Measurements from ENCODE around the gene DYNLRB2. TPM values are rescaled to one million over a fixed set of nuclear protein-coding genes. Genes with fewer than 3 reads are reported as not detected.

The DYNLRB2 gene
- total RNA-seq, 4 donors from 2014 or later = 1.2 to 2.3 (median 1.9) TPM; not detected in 1

- WGBS, 2 donors (ENCODE audit: low coverage in 1 of 2) = 58 to 65% methylated on average over 4 to 5 of the region's 9 CpGs
- H3K9me3 ChIP-seq = peaks cover 0 to 11% (median 0%) of the 10 kb centered on the region in 3 donors
- H3K4me3 ChIP-seq = no peak overlapping the region
- H3K36me3 ChIP-seq = no peaks in the 10 kb centered on the region
- H3K4me1 ChIP-seq = no peaks in the 10 kb centered on the region
- no peak for TF ChIP-seq CTCF (IDR thresholded peaks at IDR 0.05)
- no peak for TF ChIP-seq EP300 (IDR thresholded peaks at IDR 0.05)
- H3K27me3 ChIP-seq = peaks cover 42% of the 10 kb centered on the region
- no peak for ATAC-seq
- no peak overlapping the region for H3K27ac ChIP-seq
These were observed 28.8 kb downstream of the DYNLRB2 start for GRCh38 chr16:80569440-80570105.

- Histone ChIP-seq H3K27ac (no peak overlapping the region), H3K9me3 (peaks cover 0 to 11% (median 0%) of the 10 kb centered on the region in 3 donors), H3K4me1 (no peaks in the 10 kb centered on the region), H3K27me3 (peaks cover 42% of the 10 kb centered on the region), H3K36me3 (no peaks in the 10 kb centered on the region), H3K4me3 (no peak overlapping the region)
- ATAC-seq = no peak
- WGBS, 2 donors (ENCODE audit: low coverage in 1 of 2) = 41 to 68% methylated on average over 5 to 6 of the region's 6 CpGs
- no peak for TF ChIP-seq CTCF (IDR thresholded peaks at IDR 0.05)
- no peak for TF ChIP-seq POLR2AphosphoS5 (IDR thresholded peaks at IDR 0.05)
- TF ChIP-seq EP300 (IDR thresholded peaks at IDR 0.05) = no peak
- no peak for TF ChIP-seq POLR2A (IDR thresholded peaks at IDR 0.05)
These were observed 29.3 kb downstream of the DYNLRB2 start for GRCh38 chr16:80570106-80570478.

- Histone ChIP-seq H3K27me3 (peaks cover 32% of the 10 kb centered on the region), H3K9me3 (peaks cover 0 to 11% (median 0%) of the 10 kb centered on the region in 3 donors), H3K36me3 (no peaks in the 10 kb centered on the region), H3K4me3 (no peak overlapping the region), H3K27ac (no peak overlapping the region), H3K4me1 (no peaks in the 10 kb centered on the region)
- 33 to 43% methylated on average over 1 to 5 of the region's 6 CpGs for WGBS, 2 donors (ENCODE audit: low coverage in 1 of 2)
- TF ChIP-seq EP300 (IDR thresholded peaks at IDR 0.05) (no peak), CTCF (IDR thresholded peaks at IDR 0.05) (no peak), POLR2A (IDR thresholded peaks at IDR 0.05) (no peak), POLR2AphosphoS5 (IDR thresholded peaks at IDR 0.05) (no peak)
- ATAC-seq = no peak
These were observed 32.9 kb downstream of the DYNLRB2 start for GRCh38 chr16:80573700-80574120.

- H3K9me3 ChIP-seq = peaks cover 0 to 21% (median 0%) of the 10 kb centered on the region in 3 donors
- H3K27ac ChIP-seq = no peak overlapping the region
- H3K27me3 ChIP-seq = peaks cover 25% of the 10 kb centered on the region
- WGBS, 2 donors (ENCODE audit: low coverage in 1 of 2) = 83 to 100% methylated on average over 1 of the region's 1 CpG
- no peaks in the 10 kb centered on the region for H3K4me1 ChIP-seq
- no peaks in the 10 kb centered on the region for H3K36me3 ChIP-seq
- H3K4me3 ChIP-seq = no peak overlapping the region
- TF ChIP-seq EP300 (IDR thresholded peaks at IDR 0.05) (no peak), POLR2AphosphoS5 (IDR thresholded peaks at IDR 0.05) (no peak), CTCF (IDR thresholded peaks at IDR 0.05) (no peak), POLR2A (IDR thresholded peaks at IDR 0.05) (no peak)
- no peak for ATAC-seq
These were observed 35.6 kb downstream of the DYNLRB2 start for GRCh38 chr16:80576343-80576912.
